HEK293 (cell line): ENCODE data around the gene CRYBG2.

ENCODE experiments used
- CTCF ChIA-PET: fragments of 350-600 bp; formaldehyde crosslinking; extraction: SDS; loops from one replicate; lab custom pipeline; 2021; ENCODE audit warnings: antibody characterized with exemption; lab: Yijun Ruan, JAX
- POLR2A ChIA-PET: fragments of 300-600 bp; formaldehyde crosslinking; extraction: SDS; loops from one replicate; lab custom pipeline; 2020; ENCODE audit warnings: antibody characterized with exemption, inconsistent platforms; lab: Yijun Ruan, JAX
- H3K27ac ChIP-seq: fragments of 200-500 bp; sonication (Bioruptor generic); 2 replicates; pipeline ENCODE4 v1.5.1; 2014; ENCODE audit warnings: low read depth, low read length, control low read depth, inconsistent platforms; ENCODE audit errors: extremely low read depth
- H3K36me3 ChIP-seq, 2 experiments: fragments of 200-500 bp in 1 of 2; sonication (Bioruptor generic) in 1 of 2; 1 replicate in 1 of 2; 2 replicates in 1 of 2; pipeline ENCODE4 v1.5.1; 2014 to 2017; ENCODE audit warnings: inconsistent platforms in 2 of 2, low read length in 2 of 2; ENCODE audit not compliant: control insufficient read depth in 2 of 2, insufficient read depth in 1 of 2
- H3K4me1 ChIP-seq: fragments of 200-500 bp; sonication (Bioruptor generic); 2 replicates; pipeline ENCODE4 v1.5.1; 2014; ENCODE audit warnings: mild to moderate bottlenecking, low read length, inconsistent platforms; ENCODE audit not compliant: control insufficient read depth, insufficient read depth
- H3K4me3 ChIP-seq: 2 replicates; pipeline ENCODE4 v1.5.1; 2011; ENCODE audit warnings: low read depth, mild to moderate bottlenecking, control low read depth, low read length, moderate library complexity
- H3K9me3 ChIP-seq: fragments of 200-500 bp; sonication (Bioruptor generic); 2 replicates; pipeline ENCODE4 v1.5.1; 2014; ENCODE audit warnings: low read depth, low read length, inconsistent platforms; ENCODE audit not compliant: control insufficient read depth, insufficient read depth
- HOXC10 ChIP-seq: sonication (generic); formaldehyde crosslinking; IDR thresholded peaks from 2 replicates; pipeline ENCODE4 v1.8.1; 2023; ENCODE audit warnings: mild to moderate bottlenecking, missing genetic modification reagents
- HOXD13 ChIP-seq: sonication (generic); formaldehyde crosslinking; IDR thresholded peaks from 2 replicates; pipeline ENCODE4 v1.8.0; 2022; ENCODE audit warnings: missing genetic modification reagents, borderline replicate concordance
- KLF16 ChIP-seq: fragments of 450-650 bp; formaldehyde crosslinking; IDR thresholded peaks from 2 replicates; pipeline ENCODE4 v1.5.1; 2017; ENCODE audit warnings: missing biosample characterization, missing genetic modification characterization
- REPIN1 ChIP-seq: fragments of 450-650 bp; formaldehyde crosslinking; IDR thresholded peaks from 2 replicates; pipeline ENCODE4 v1.5.1; 2017; ENCODE audit warnings: missing biosample characterization, missing genetic modification characterization, low read depth
- SP7 ChIP-seq: fragments of 450-650 bp; formaldehyde crosslinking; IDR thresholded peaks from 2 replicates; pipeline ENCODE4 v1.5.1; 2016; ENCODE audit warnings: missing biosample characterization, missing genetic modification characterization
- TCF7L2 ChIP-seq: IDR thresholded peaks from 2 replicates; pipeline ENCODE4 v1.6.1; 2011; ENCODE audit warnings: low read depth, mild to moderate bottlenecking, inconsistent platforms, low read length, moderate library complexity, borderline replicate concordance
- ZFP69B ChIP-seq: fragments of 450-650 bp; formaldehyde crosslinking; IDR thresholded peaks from 2 replicates; pipeline ENCODE4 v1.5.1; 2016; ENCODE audit warnings: missing biosample characterization, missing genetic modification characterization
- ZNF112 ChIP-seq: fragments of 450-650 bp; formaldehyde crosslinking; IDR thresholded peaks from 2 replicates; pipeline ENCODE4 v1.5.0; 2017; ENCODE audit warnings: missing biosample characterization, missing genetic modification characterization
- ZNF114 ChIP-seq: fragments of 450-650 bp; formaldehyde crosslinking; IDR thresholded peaks from 2 replicates; pipeline ENCODE4 v1.5.0; 2017; ENCODE audit warnings: missing biosample characterization, missing genetic modification characterization
- ZNF121 ChIP-seq: fragments of 450-650 bp; formaldehyde crosslinking; IDR thresholded peaks from 2 replicates; pipeline ENCODE4 v1.5.1; 2016; ENCODE audit warnings: missing biosample characterization, missing genetic modification characterization
- ZNF132 ChIP-seq: fragments of 450-650 bp; formaldehyde crosslinking; IDR thresholded peaks from 2 replicates; pipeline ENCODE4 v1.5.1; 2017; ENCODE audit warnings: missing biosample characterization, missing genetic modification characterization, borderline replicate concordance
- ZNF16 ChIP-seq: fragments of 450-650 bp; formaldehyde crosslinking; IDR thresholded peaks from 2 replicates; pipeline ENCODE4 v1.5.1; 2016; ENCODE audit warnings: low read depth, missing biosample characterization, missing genetic modification characterization
- ZNF169 ChIP-seq: fragments of 450-650 bp; formaldehyde crosslinking; IDR thresholded peaks from 2 replicates; pipeline ENCODE4 v1.5.1; 2016; ENCODE audit warnings: missing biosample characterization, missing genetic modification characterization
- ZNF175 ChIP-seq: fragments of 450-650 bp; formaldehyde crosslinking; IDR thresholded peaks from 2 replicates; pipeline ENCODE4 v1.5.1; 2016; ENCODE audit warnings: missing biosample characterization, missing genetic modification characterization
- ZNF23 ChIP-seq: fragments of 450-650 bp; formaldehyde crosslinking; IDR thresholded peaks from 2 replicates; pipeline ENCODE4 v1.5.1; 2016; ENCODE audit warnings: missing biosample characterization, missing genetic modification characterization, borderline replicate concordance
- ZNF24 ChIP-seq: fragments of 450-650 bp; formaldehyde crosslinking; IDR thresholded peaks from 2 replicates; pipeline ENCODE4 v1.5.1; 2016; ENCODE audit warnings: missing biosample characterization, missing genetic modification characterization
- ZNF548 ChIP-seq: fragments of 450-650 bp; formaldehyde crosslinking; IDR thresholded peaks from 2 replicates; pipeline ENCODE4 v1.5.1; 2016; ENCODE audit warnings: missing biosample characterization, missing genetic modification characterization
- ZNF555 ChIP-seq: fragments of 450-650 bp; formaldehyde crosslinking; conservative IDR thresholded peaks from 2 replicates; pipeline ENCODE4 v1.5.1; 2017; ENCODE audit warnings: missing biosample characterization, mild to moderate bottlenecking, missing genetic modification characterization, inconsistent platforms
- ZNF621 ChIP-seq: fragments of 450-650 bp; formaldehyde crosslinking; IDR thresholded peaks from 2 replicates; pipeline ENCODE4 v1.5.1; 2017; ENCODE audit warnings: missing biosample characterization, missing genetic modification characterization
- ZNF624 ChIP-seq: fragments of 450-650 bp; formaldehyde crosslinking; IDR thresholded peaks from 2 replicates; pipeline ENCODE4 v1.5.1; 2017; ENCODE audit warnings: missing biosample characterization, missing genetic modification characterization
- ZNF785 ChIP-seq: fragments of 450-650 bp; formaldehyde crosslinking; IDR thresholded peaks from 2 replicates; pipeline ENCODE4 v1.5.1; 2016; ENCODE audit warnings: missing biosample characterization, missing genetic modification characterization
- ZNF792 ChIP-seq: fragments of 450-650 bp; formaldehyde crosslinking; IDR thresholded peaks from 2 replicates; pipeline ENCODE4 v1.5.1; 2016; ENCODE audit warnings: missing biosample characterization, missing genetic modification characterization
- ZSCAN23 ChIP-seq: fragments of 450-650 bp; formaldehyde crosslinking; IDR thresholded peaks from 2 replicates; pipeline ENCODE4 v1.5.1; 2016; ENCODE audit warnings: missing biosample characterization, missing genetic modification characterization
- TF ChIP-seq, protein P1 (sequence below): fragments of 450-650 bp; formaldehyde crosslinking; IDR thresholded peaks from 2 replicates; pipeline ENCODE4 v1.5.1; 2016; ENCODE audit warnings: missing biosample characterization, missing genetic modification characterization
- TF ChIP-seq, protein P2 (sequence below): fragments of 450-650 bp; formaldehyde crosslinking; IDR thresholded peaks from 2 replicates; pipeline ENCODE4 v1.5.1; 2016; ENCODE audit warnings: missing biosample characterization, missing genetic modification characterization
- TF ChIP-seq, protein P3 (sequence below): fragments of 450-650 bp; formaldehyde crosslinking; IDR thresholded peaks from 2 replicates; pipeline ENCODE4 v1.5.1; 2016; ENCODE audit warnings: missing biosample characterization, missing genetic modification characterization
- TF ChIP-seq, protein P4 (sequence below): fragments of 450-650 bp; formaldehyde crosslinking; IDR thresholded peaks from 2 replicates; pipeline ENCODE4 v1.5.1; 2016; ENCODE audit warnings: missing biosample characterization, missing genetic modification characterization, low read depth
- TF ChIP-seq, protein P5 (sequence below): fragments of 450-650 bp; IDR thresholded peaks from 2 replicates; pipeline ENCODE4 v1.5.1; 2018; ENCODE audit warnings: missing biosample characterization, missing genetic modification characterization

Gene CRYBG2

DNA sequence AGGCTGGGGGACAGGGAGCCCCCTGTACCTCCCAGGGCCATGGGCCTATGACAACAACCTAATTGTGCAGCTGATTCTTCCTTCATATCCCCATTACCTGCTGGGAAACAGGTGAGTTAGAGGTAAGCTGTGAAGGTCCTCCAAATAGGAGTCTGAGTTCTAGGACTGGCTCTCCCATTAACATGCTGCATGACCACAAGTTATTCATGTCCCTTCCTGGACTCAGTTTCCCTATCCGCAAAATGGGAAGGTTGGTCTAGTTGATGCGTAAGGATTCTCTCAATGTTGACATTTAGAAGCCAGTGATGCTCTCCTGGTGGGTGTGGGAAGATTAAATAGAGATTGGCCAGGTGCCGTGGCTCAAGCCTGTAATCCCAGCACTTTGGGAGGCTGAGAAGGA is 14.6 kb upstream of the CRYBG2 start:
- POLR2A ChIA-PET = no interaction called here
- TF ChIP-seq ZNF555 (tag by site-specific recombination) = no peak
- TF ChIP-seq ZNF121 (tag by site-specific recombination) = 0 out of 2 replicates have a peak, but pooled peaks have one; percentile 16
- no peak overlapping the region for H3K4me3 ChIP-seq
- H3K4me1 ChIP-seq = no peaks in the 10 kb centered on the region
- no peaks in the 10 kb centered on the region for H3K9me3 ChIP-seq
- H3K27ac ChIP-seq = no peak overlapping the region
- no peaks in the 10 kb centered on the region for H3K36me3 ChIP-seq
- CTCF ChIA-PET = interaction anchor here (0.6 to 1.8 kb wide), 2 partner anchors 47 to 135 kb away, joined by 3 to 7 read pairs; partner anchors contain the start of gene CEP85

DNA sequence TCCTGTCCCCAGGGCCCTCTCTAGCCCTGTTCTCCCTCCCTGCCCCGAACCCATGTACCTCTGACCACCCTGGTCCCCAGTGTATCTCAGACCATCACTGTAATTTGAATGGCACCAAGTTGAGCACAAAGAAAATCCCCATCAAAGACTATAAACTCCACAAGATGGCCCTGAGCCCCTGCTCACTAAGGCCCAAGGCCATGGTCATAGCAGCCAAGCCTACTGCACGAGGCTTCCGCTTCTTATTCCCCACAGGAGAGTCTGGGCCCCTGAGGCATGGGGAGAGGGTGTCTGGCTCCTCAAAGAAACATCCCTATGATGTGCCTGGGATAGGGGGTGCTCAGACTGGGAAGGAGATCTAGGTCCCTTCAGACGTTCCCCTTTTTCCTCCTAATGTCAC is 14.1 kb upstream of the CRYBG2 start:
- CTCF ChIA-PET = no interaction called here
- Histone ChIP-seq H3K9me3 (no peaks in the 10 kb centered on the region), H3K27ac (no peak overlapping the region), H3K36me3 (no peaks in the 10 kb centered on the region), H3K4me3 (no peak overlapping the region), H3K4me1 (no peaks in the 10 kb centered on the region)
- POLR2A ChIA-PET = no interaction called here
- TF ChIP-seq ZNF548 (tag by site-specific recombination) (no peak), ZNF24 (tag by site-specific recombination) (no peak), ZNF112 (tag by site-specific recombination) (no peak), HOXC10 (no peak), HOXD13 (CRISPR knock-in tag) (no peak), ZNF624 (tag by site-specific recombination) (no peak), ZNF132 (tag by site-specific recombination) (no peak), ZNF792 (tag by site-specific recombination) (no peak)

DNA sequence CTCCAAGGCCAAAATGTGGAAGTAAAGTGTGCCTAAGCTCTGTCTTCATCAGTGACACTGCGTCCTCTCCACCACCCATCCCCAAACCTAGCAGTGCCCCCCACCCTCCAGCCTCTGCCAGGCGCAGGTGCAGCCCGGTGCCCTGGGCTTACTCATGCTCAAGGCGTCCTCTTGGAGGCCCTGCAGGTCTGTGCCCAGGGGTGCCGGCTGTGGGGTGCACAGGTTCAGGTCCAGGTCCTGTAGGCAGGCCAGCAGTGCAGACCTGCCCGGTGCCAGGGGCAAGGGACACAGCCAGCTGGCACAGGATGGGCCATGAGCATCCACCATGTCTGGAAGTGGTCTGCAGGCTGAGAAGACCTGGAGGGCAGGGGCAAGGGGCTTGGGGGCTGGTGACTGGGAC is 13.5 kb upstream of the CRYBG2 start:
- H3K27ac ChIP-seq = no peak overlapping the region
- ChIA-PET POLR2A (no interaction called here), CTCF (interaction anchor here (1.0 to 1.1 kb wide), 2 partner anchors 82 to 90 kb away, joined by 3 to 7 read pairs; no protein-coding TSS in a partner anchor)
- H3K4me1 ChIP-seq = no peaks in the 10 kb centered on the region
- no peaks in the 10 kb centered on the region for H3K36me3 ChIP-seq
- no peaks in the 10 kb centered on the region for H3K9me3 ChIP-seq
- no peak overlapping the region for H3K4me3 ChIP-seq
- TF ChIP-seq ZNF621 (tag by site-specific recombination) (no peak), TCF7L2 (no peak), SP7 (tag by site-specific recombination) (no peak), ZNF175 (tag by site-specific recombination) (no peak), ZNF785 (tag by site-specific recombination) (no peak), KLF16 (tag by site-specific recombination) (no peak), ZNF23 (no peak), ZNF114 (tag by site-specific recombination) (no peak), REPIN1 (tag by site-specific recombination) (no peak), ZFP69B (no peak), ZNF169 (no peak), ZSCAN23 (tag by site-specific recombination) (no peak), ZNF16 (tag by site-specific recombination) (no peak)
- TF ChIP-seq, protein P1, sequence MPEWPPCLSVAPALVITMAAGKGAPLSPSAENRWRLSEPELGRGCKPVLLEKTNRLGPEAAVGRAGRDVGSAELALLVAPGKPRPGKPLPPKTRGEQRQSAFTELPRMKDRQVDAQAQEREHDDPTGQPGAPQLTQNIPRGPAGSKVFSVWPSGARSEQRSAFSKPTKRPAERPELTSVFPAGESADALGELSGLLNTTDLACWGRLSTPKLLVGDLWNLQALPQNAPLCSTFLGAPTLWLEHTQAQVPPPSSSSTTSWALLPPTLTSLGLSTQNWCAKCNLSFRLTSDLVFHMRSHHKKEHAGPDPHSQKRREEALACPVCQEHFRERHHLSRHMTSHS (tag by site-specific recombination) = no peak
- TF ChIP-seq, protein P2, sequence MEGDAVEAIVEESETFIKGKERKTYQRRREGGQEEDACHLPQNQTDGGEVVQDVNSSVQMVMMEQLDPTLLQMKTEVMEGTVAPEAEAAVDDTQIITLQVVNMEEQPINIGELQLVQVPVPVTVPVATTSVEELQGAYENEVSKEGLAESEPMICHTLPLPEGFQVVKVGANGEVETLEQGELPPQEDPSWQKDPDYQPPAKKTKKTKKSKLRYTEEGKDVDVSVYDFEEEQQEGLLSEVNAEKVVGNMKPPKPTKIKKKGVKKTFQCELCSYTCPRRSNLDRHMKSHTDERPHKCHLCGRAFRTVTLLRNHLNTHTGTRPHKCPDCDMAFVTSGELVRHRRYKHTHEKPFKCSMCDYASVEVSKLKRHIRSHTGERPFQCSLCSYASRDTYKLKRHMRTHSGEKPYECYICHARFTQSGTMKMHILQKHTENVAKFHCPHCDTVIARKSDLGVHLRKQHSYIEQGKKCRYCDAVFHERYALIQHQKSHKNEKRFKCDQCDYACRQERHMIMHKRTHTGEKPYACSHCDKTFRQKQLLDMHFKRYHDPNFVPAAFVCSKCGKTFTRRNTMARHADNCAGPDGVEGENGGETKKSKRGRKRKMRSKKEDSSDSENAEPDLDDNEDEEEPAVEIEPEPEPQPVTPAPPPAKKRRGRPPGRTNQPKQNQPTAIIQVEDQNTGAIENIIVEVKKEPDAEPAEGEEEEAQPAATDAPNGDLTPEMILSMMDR (tag by site-specific recombination) = no peak
- TF ChIP-seq, protein P3, sequence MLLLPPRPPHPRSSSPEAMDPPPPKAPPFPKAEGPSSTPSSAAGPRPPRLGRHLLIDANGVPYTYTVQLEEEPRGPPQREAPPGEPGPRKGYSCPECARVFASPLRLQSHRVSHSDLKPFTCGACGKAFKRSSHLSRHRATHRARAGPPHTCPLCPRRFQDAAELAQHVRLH (tag by site-specific recombination) = no peak
- TF ChIP-seq, protein P4, sequence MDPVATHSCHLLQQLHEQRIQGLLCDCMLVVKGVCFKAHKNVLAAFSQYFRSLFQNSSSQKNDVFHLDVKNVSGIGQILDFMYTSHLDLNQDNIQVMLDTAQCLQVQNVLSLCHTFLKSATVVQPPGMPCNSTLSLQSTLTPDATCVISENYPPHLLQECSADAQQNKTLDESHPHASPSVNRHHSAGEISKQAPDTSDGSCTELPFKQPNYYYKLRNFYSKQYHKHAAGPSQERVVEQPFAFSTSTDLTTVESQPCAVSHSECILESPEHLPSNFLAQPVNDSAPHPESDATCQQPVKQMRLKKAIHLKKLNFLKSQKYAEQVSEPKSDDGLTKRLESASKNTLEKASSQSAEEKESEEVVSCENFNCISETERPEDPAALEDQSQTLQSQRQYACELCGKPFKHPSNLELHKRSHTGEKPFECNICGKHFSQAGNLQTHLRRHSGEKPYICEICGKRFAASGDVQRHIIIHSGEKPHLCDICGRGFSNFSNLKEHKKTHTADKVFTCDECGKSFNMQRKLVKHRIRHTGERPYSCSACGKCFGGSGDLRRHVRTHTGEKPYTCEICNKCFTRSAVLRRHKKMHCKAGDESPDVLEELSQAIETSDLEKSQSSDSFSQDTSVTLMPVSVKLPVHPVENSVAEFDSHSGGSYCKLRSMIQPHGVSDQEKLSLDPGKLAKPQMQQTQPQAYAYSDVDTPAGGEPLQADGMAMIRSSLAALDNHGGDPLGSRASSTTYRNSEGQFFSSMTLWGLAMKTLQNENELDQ (tag by site-specific recombination) = no peak
- TF ChIP-seq, protein P5, sequence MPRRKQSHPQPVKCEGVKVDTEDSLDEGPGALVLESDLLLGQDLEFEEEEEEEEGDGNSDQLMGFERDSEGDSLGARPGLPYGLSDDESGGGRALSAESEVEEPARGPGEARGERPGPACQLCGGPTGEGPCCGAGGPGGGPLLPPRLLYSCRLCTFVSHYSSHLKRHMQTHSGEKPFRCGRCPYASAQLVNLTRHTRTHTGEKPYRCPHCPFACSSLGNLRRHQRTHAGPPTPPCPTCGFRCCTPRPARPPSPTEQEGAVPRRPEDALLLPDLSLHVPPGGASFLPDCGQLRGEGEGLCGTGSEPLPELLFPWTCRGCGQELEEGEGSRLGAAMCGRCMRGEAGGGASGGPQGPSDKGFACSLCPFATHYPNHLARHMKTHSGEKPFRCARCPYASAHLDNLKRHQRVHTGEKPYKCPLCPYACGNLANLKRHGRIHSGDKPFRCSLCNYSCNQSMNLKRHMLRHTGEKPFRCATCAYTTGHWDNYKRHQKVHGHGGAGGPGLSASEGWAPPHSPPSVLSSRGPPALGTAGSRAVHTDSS (tag by site-specific recombination) = no peak
